H7 (cell line): Measurements from ENCODE around the gene STIM2. TPM values are rescaled to one million over a fixed set of nuclear protein-coding genes. Genes with fewer than 3 reads are reported as not detected.

Experiments
- DNase-seq: peaks from one replicate; pipeline ENCODE4 v3.0.0; 2012
- H3K27me3 ChIP-seq: 2 replicates; pipeline ENCODE4 v1.6.0; 2011; ENCODE audit warnings: mild to moderate bottlenecking, low read length; ENCODE audit not compliant: control insufficient read depth, insufficient read depth
- H3K36me3 ChIP-seq: replicated peaks from 2 replicates; pipeline ENCODE4 v1.5.1; 2011; ENCODE audit warnings: low read length; ENCODE audit not compliant: control insufficient read depth, insufficient read depth
- H3K4me3 ChIP-seq: 2 replicates; pipeline ENCODE4 v1.5.1; 2011; ENCODE audit warnings: low read depth, mild to moderate bottlenecking, control low read depth, low read length, moderate library complexity; ENCODE audit not compliant: insufficient read depth
- total RNA-seq: library from RNA; depleted of rRNA; stranded (reverse); fragments of >200 nt; shearing (Covaris generic); gene quantifications from 2 replicates; pipeline ENCODE4 v1.2.3, GENCODE V29; 2014

Gene STIM2
- total RNA-seq, 1 experiment from 2014 or later: 13.3 TPM

- H3K4me3 ChIP-seq: no peak overlapping the region
- DNase-seq: no peak
- H3K36me3 ChIP-seq: no peaks in the 10 kb centered on the region
- peaks cover 2% of the 10 kb centered on the region; the same call in 1 of the 2 replicates for H3K27me3 ChIP-seq
These were observed 7.5 kb downstream of the STIM2 start for GRCh38 chr4:26867914-26868684.

GRCh38 chr4:26870576-26871262, 10.1 kb downstream of the STIM2 start:
- DNase-seq: no peak
- H3K4me3 ChIP-seq: no peak overlapping the region
- H3K27me3 ChIP-seq: no peaks in the 10 kb centered on the region
- no peaks in the 10 kb centered on the region for H3K36me3 ChIP-seq

GRCh38 chr4:26871611-26872010, 11.0 kb downstream of the STIM2 start:
- Histone ChIP-seq H3K27me3 (no peaks in the 10 kb centered on the region), H3K36me3 (no peaks in the 10 kb centered on the region), H3K4me3 (no peak overlapping the region)
- no peak for DNase-seq

GRCh38 chr4:26873391-26874026, 12.9 kb downstream of the STIM2 start:
- DNase-seq: no peak
- Histone ChIP-seq H3K36me3 (no peaks in the 10 kb centered on the region), H3K27me3 (no peaks in the 10 kb centered on the region), H3K4me3 (no peak overlapping the region)

- DNase-seq: peak; percentile 13
- H3K27me3 ChIP-seq: no peaks in the 10 kb centered on the region
These were observed 13.5 kb downstream of the STIM2 start for GRCh38 chr4:26874110-26874509.

GRCh38 chr4:26877406-26877805, 16.8 kb downstream of the STIM2 start:
- H3K36me3 ChIP-seq: no peaks in the 10 kb centered on the region
- H3K27me3 ChIP-seq: no peaks in the 10 kb centered on the region
- DNase-seq: no peak
- H3K4me3 ChIP-seq: no peak overlapping the region

More at GRCh38 chr4:26874110-26874509, 13.5 kb downstream of the STIM2 start:
- Histone ChIP-seq H3K4me3 (no peak overlapping the region), H3K36me3 (no peaks in the 10 kb centered on the region)

GRCh38 chr4:26877961-26878360, 17.3 kb downstream of the STIM2 start:
- DNase-seq: no peak
- no peaks in the 10 kb centered on the region for H3K36me3 ChIP-seq
- no peaks in the 10 kb centered on the region for H3K27me3 ChIP-seq
- H3K4me3 ChIP-seq: no peak overlapping the region

- Histone ChIP-seq H3K36me3 (no peaks in the 10 kb centered on the region), H3K27me3 (no peaks in the 10 kb centered on the region), H3K4me3 (no peak overlapping the region)
- no peak for DNase-seq
These were observed 18.3 kb downstream of the STIM2 start for GRCh38 chr4:26878794-26879391.

GRCh38 chr4:26879805-26880204, 19.2 kb downstream of the STIM2 start:
- Histone ChIP-seq H3K27me3 (no peaks in the 10 kb centered on the region), H3K4me3 (no peak overlapping the region), H3K36me3 (no peaks in the 10 kb centered on the region)
- DNase-seq: no peak

- H3K27me3 ChIP-seq: no peaks in the 10 kb centered on the region
- H3K36me3 ChIP-seq: no peaks in the 10 kb centered on the region
- DNase-seq: no peak
- no peak overlapping the region for H3K4me3 ChIP-seq
These were observed 23.4 kb downstream of the STIM2 start for GRCh38 chr4:26884026-26884425.

- Histone ChIP-seq H3K27me3 (no peaks in the 10 kb centered on the region), H3K36me3 (no peaks in the 10 kb centered on the region), H3K4me3 (no peak overlapping the region)
- no peak for DNase-seq
These were observed 23.9 kb downstream of the STIM2 start for GRCh38 chr4:26884486-26884988.

GRCh38 chr4:26885912-26886274, 25.3 kb downstream of the STIM2 start:
- no peak overlapping the region for H3K4me3 ChIP-seq
- H3K27me3 ChIP-seq: no peaks in the 10 kb centered on the region
- no peak for DNase-seq
- no peaks in the 10 kb centered on the region for H3K36me3 ChIP-seq

- Histone ChIP-seq H3K27me3 (no peaks in the 10 kb centered on the region), H3K36me3 (no peaks in the 10 kb centered on the region), H3K4me3 (no peak overlapping the region)
- DNase-seq: no peak
These were observed 26.5 kb downstream of the STIM2 start for GRCh38 chr4:26887143-26887542.

- no peak for DNase-seq
- no peaks in the 10 kb centered on the region for H3K27me3 ChIP-seq
- H3K4me3 ChIP-seq: no peak overlapping the region
- no peaks in the 10 kb centered on the region for H3K36me3 ChIP-seq
These were observed 27.2 kb downstream of the STIM2 start for GRCh38 chr4:26887809-26888208.
